K562 (cell line): ENCODE measurements around the gene SRSF11. TPM values are rescaled to one million over a fixed set of nuclear protein-coding genes. Genes with fewer than 3 reads are reported as not detected.

Experiments
- ATAC-seq: fragments of 200-7000 bp; cut with Tn5 transposase; 3 replicates; pipeline ENCODE4 v1.9.1; 2020; ENCODE audit warnings: moderate library complexity
- BruUV-seq: library from RNA; stranded (reverse); fragments of 400-500 nt; replicated peaks from 2 replicates; lab custom pipeline; 2021; lab: Mats Ljungman, UMichigan
- CTCF ChIA-PET: fragments of 300-600 bp; formaldehyde crosslinking; extraction: SDS; loops from one replicate; lab custom pipeline; 2021; ENCODE audit warnings: low intra/inter-chr PET ratio; lab: Yijun Ruan, JAX
- POLR2A ChIA-PET: fragments of 300-600, 350-650 bp; sonication (Branson Sonifier 250); formaldehyde crosslinking; extraction: SDS; loops from one replicate; lab custom pipeline; 2021; ENCODE audit warnings: antibody characterized with exemption, inconsistent platforms; lab: Yijun Ruan, JAX
- DNase-seq, 4 experiments: peaks; one replicate each; pipeline versions ENCODE4 v3.0.0 to v3.0.0-alpha.2; 2011 to 2018; ENCODE audit warnings: low spot score in 3 of 4, mixed read lengths in 3 of 4; ENCODE audit errors: extremely low read depth in 1 of 4
- FAIRE-seq: peaks from 2 replicates; lab custom pipeline; 2011; peaks lifted over from hg19 to GRCh38; lab: Jason Lieb, UNC
- H2AFZ ChIP-seq: 2 replicates; pipeline ENCODE4 v1.6.0; 2011; ENCODE audit warnings: low read depth, low read length, control low read depth, inconsistent platforms
- H3K27ac ChIP-seq: fragments of 200-600 bp; 3 replicates; pipeline ENCODE4 v1.8.0; 2011; ENCODE audit warnings: low read depth, mild to moderate bottlenecking, control low read depth, inconsistent platforms, low read length, moderate library complexity, mixed read lengths; ENCODE audit errors: extremely low read depth
- H3K27me3 ChIP-seq, 2 experiments: fragments of 300-600 bp in 1 of 2; 2 replicates in 1 of 2; 3 replicates in 1 of 2; pipeline versions ENCODE4 v1.6.0 to v1.8.0; 2011; ENCODE audit warnings: inconsistent platforms in 2 of 2, low read length in 2 of 2, mild to moderate bottlenecking in 1 of 2, mixed read lengths in 1 of 2, moderate library complexity in 1 of 2; ENCODE audit not compliant: control insufficient read depth in 2 of 2, insufficient read depth in 2 of 2
- H3K36me3 ChIP-seq: fragments of 300-600 bp; 3 replicates; pipeline ENCODE4 v1.8.0; 2011; ENCODE audit warnings: mild to moderate bottlenecking, low read length, inconsistent platforms; ENCODE audit not compliant: control insufficient read depth, insufficient read depth
- H3K4me1 ChIP-seq, 2 experiments: fragments of 200-600 bp in 1 of 2; replicated peaks in 1 of 2; 2 replicates in 1 of 2; 3 replicates in 1 of 2; pipeline versions ENCODE4 v1.5.1 to v1.8.0; 2011; ENCODE audit warnings: inconsistent platforms in 2 of 2, low read length in 2 of 2, mild to moderate bottlenecking in 1 of 2, mixed read lengths in 1 of 2, moderate library complexity in 1 of 2; ENCODE audit not compliant: control insufficient read depth in 2 of 2, insufficient read depth in 2 of 2
- H3K4me2 ChIP-seq: 2 replicates; pipeline ENCODE4 v1.6.1; 2011; ENCODE audit warnings: low read length, control low read depth, inconsistent platforms, mixed read lengths; ENCODE audit not compliant: insufficient read depth
- H3K4me3 ChIP-seq: fragments of 200-600 bp; sonication (generic), shearing (Covaris generic); 2 replicates; pipeline ENCODE4 v1.5.1; 2016; ENCODE audit warnings: control low read depth, inconsistent platforms
- H3K79me2 ChIP-seq: fragments of 200-600 bp; 3 replicates; pipeline ENCODE4 v1.8.0; 2011; ENCODE audit warnings: low read length, inconsistent platforms; ENCODE audit not compliant: control insufficient read depth, insufficient read depth
- H3K9ac ChIP-seq, 2 experiments: 2 replicates each; pipeline versions ENCODE4 v1.6.0 to v1.6.1; 2011; ENCODE audit warnings: low read depth in 2 of 2, low read length in 2 of 2, control low read depth in 1 of 2, inconsistent platforms in 1 of 2, mild to moderate bottlenecking in 1 of 2, mixed read lengths in 1 of 2; ENCODE audit not compliant: insufficient read depth in 1 of 2
- H3K9me1 ChIP-seq: one replicate; pipeline ENCODE4 v1.6.0; 2011; ENCODE audit warnings: inconsistent platforms, mild to moderate bottlenecking, low read length, moderate library complexity; ENCODE audit not compliant: control insufficient read depth, insufficient read depth
- H3K9me3 ChIP-seq: replicated peaks from 2 replicates; pipeline ENCODE4 v1.5.1; 2011; ENCODE audit warnings: low read depth, low read length, inconsistent platforms; ENCODE audit not compliant: control insufficient read depth, insufficient read depth
- H4K20me1 ChIP-seq: replicated peaks from 2 replicates; pipeline ENCODE4 v1.6.1; 2011; ENCODE audit warnings: low read length, inconsistent platforms, mixed read lengths; ENCODE audit not compliant: control insufficient read depth, insufficient read depth
- ARID1B ChIP-seq: fragments of 450-650 bp; IDR thresholded peaks from 2 replicates; pipeline ENCODE4 v1.6.1; 2016; ENCODE audit warnings: antibody characterized with exemption, mild to moderate bottlenecking, inconsistent platforms
- CBFA2T3 ChIP-seq: fragments of 450-650 bp; IDR thresholded peaks from 2 replicates; pipeline ENCODE4 v1.6.1; 2017
- DPF2 ChIP-seq: fragments of 450-650 bp; IDR thresholded peaks from 2 replicates; pipeline ENCODE4 v1.6.1; 2016
- HDAC3 ChIP-seq: fragments of 450-650 bp; IDR thresholded peaks from 2 replicates; pipeline ENCODE4 v1.6.1; 2018; ENCODE audit warnings: borderline replicate concordance, mild to moderate bottlenecking, moderate library complexity; ENCODE audit not compliant: partially characterized antibody
- HNRNPK ChIP-seq: fragments of 200-400 bp; formaldehyde crosslinking; IDR thresholded peaks from one replicate; pipeline ENCODE4 v1.6.1; 2018; ENCODE audit warnings: mild to moderate bottlenecking, low read depth, low read length; ENCODE audit not compliant: poor library complexity, severe bottlenecking
- NR2C1 ChIP-seq, 2 experiments: fragments of 450-650 bp; IDR thresholded peaks; 2 replicates each; pipeline ENCODE4 v1.6.1; 2017; ENCODE audit warnings: mild to moderate bottlenecking in 2 of 2, antibody characterized with exemption in 1 of 2, inconsistent platforms in 1 of 2, missing compliant biosample characterization in 1 of 2, missing genetic modification characterization in 1 of 2
- PTBP1 ChIP-seq: fragments of 200-400 bp; formaldehyde crosslinking; IDR thresholded peaks from 2 replicates; pipeline ENCODE4 v1.6.1; 2017; ENCODE audit warnings: low read depth, low read length
- TCF3 ChIP-seq: sonication (generic); formaldehyde crosslinking; IDR thresholded peaks from 2 replicates; pipeline ENCODE4 v1.4.0; 2020; ENCODE audit warnings: mild to moderate bottlenecking, missing genetic modification reagents
- TEAD4 ChIP-seq, 2 experiments: sonication (generic) in 1 of 2; formaldehyde crosslinking in 1 of 2; IDR thresholded peaks; 2 replicates each; pipeline versions ENCODE4 v1.6.1 to v1.8.0; 2012 to 2022; ENCODE audit warnings: borderline replicate concordance in 1 of 2, inconsistent platforms in 1 of 2, low read length in 1 of 2, mild to moderate bottlenecking in 1 of 2, missing genetic modification reagents in 1 of 2
- WGBS: fragments of 100-300 bp; shearing (Covaris generic); methylation state at CpG from one replicate; pipeline ENCODE4 v1.1.6; 2016; ENCODE audit warnings: low coverage, mixed read lengths; ENCODE audit not compliant: insufficient coverage; ENCODE audit errors: missing lambda C conversion rate; 5-methylcytosine and 5-hydroxymethylcytosine counted together
- in situ Hi-C: fragments of 300-500 bp; cut with MboI; formaldehyde crosslinking; loops from 4 replicates; pipeline ENCODE4 v1.15.0; 2018; ENCODE audit warnings: inconsistent platforms, mixed read lengths
- intact Hi-C: fragments of 100-400 bp; cut with micrococcal nuclease; formaldehyde crosslinking; loops from 2 replicates; pipeline ENCODE4 v1.14.2; 2022
- polyA plus RNA-seq, 8 experiments: library from polyadenylated mRNA; depleted of rRNA in 4 of 8; stranded (reverse) in 5 of 8; unstranded in 3 of 8; fragments of >200 nt; fragmentation: Nextera tagmentation in 2 of 8; fragmentation: Illumina TruSeq in 1 of 8; extraction: Ambion mirVana in 2 of 8; extraction: Trizol in 1 of 8; gene quantifications; 2 replicates each; pipeline versions ENCODE4 v1.2.1 to v1.2.3, GENCODE V29; 2011 to 2014; ENCODE audit warnings: inconsistent platforms in 1 of 8, missing spikeins in 1 of 8
- total RNA-seq, 7 experiments: library from RNA; depleted of rRNA in 6 of 7; stranded (reverse); fragments of >200 nt in 6 of 7; fragmentation: Illumina TruSeq in 2 of 7; extraction: Trizol in 2 of 7; gene quantifications; 2 replicates each; pipeline versions ENCODE4 v1.2.1 to v1.2.3, GENCODE V29; 2011 to 2021; ENCODE audit warnings: low replicate concordance in 1 of 7
- TF ChIP-seq, protein P1 (sequence below): sonication (generic); formaldehyde crosslinking; IDR thresholded peaks from 2 replicates; pipeline ENCODE4 v1.8.1; 2023; ENCODE audit warnings: mild to moderate bottlenecking, missing genetic modification reagents

Gene SRSF11
- total and polyA plus RNA-seq, 9 of the 15 experiments (the other 6 are each of a cell fraction or from before 2014, with no cell fraction given) = 76.9 to 418 (median 190) TPM

DNA sequence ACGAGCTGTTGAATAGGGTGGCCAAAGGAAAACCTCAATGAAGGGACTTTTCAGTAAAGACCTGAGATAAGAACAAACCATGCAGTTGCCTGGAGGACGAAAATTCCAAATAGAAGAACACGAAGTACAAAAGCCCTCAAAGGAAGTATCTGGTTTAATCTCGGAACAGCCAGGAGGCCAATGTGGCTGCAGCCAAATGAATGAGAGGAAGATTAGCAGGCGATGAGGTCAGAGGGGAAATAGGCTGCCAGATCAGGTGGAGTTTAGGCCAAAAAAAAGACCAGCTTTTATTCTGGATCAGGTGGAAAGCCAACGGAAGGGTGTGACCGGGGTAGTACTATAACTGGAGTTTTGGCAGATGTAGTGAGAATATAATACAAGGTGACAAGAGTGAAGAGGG, 43.7 kb downstream of the SRSF11 start:
- no peaks in the 10 kb centered on the region; a peak in 1 of 5 replicates for H3K4me1 ChIP-seq
- no peaks in the 10 kb centered on the region for H3K27me3 ChIP-seq
- no peak overlapping the region for H2AFZ ChIP-seq
- DNase-seq = peak in 2 of 4 experiments; percentile 16 to 40
- intact Hi-C loops (no loop called here), in situ Hi-C loops (no loop called here)
- peak; percentile 72 for ATAC-seq
- H3K9me1 ChIP-seq = no peaks in the 10 kb centered on the region
- no peak overlapping the region for H3K4me2 ChIP-seq
- ChIA-PET CTCF (no interaction called here), POLR2A (interaction anchor here (0.5 kb wide), 1 partner anchor 104 kb away, joined by 3 read pairs; no protein-coding TSS in a partner anchor)
- H4K20me1 ChIP-seq = no peaks in the 10 kb centered on the region
- no peaks in the 10 kb centered on the region for H3K9me3 ChIP-seq
- TF ChIP-seq TEAD4 (IDR thresholded peaks at IDR 0.05; ENCODE audit: low read length) = peak; percentile 47
- TF ChIP-seq TEAD4 (CRISPR knock-in tag; IDR thresholded peaks at IDR 0.05; ENCODE audit: borderline replicate concordance) = no peak
- no peak for TF ChIP-seq HNRNPK
- TF ChIP-seq NR2C1 (IDR thresholded peaks at IDR 0.05) = no peak
- 0 out of 2 replicates have a peak, but pooled peaks have one; percentile 33 for TF ChIP-seq NR2C1 (tag; IDR thresholded peaks at IDR 0.05)
- TF ChIP-seq PTBP1 = no peak
- TF ChIP-seq TCF3 = peak; percentile 48
- TF ChIP-seq, protein P1, sequence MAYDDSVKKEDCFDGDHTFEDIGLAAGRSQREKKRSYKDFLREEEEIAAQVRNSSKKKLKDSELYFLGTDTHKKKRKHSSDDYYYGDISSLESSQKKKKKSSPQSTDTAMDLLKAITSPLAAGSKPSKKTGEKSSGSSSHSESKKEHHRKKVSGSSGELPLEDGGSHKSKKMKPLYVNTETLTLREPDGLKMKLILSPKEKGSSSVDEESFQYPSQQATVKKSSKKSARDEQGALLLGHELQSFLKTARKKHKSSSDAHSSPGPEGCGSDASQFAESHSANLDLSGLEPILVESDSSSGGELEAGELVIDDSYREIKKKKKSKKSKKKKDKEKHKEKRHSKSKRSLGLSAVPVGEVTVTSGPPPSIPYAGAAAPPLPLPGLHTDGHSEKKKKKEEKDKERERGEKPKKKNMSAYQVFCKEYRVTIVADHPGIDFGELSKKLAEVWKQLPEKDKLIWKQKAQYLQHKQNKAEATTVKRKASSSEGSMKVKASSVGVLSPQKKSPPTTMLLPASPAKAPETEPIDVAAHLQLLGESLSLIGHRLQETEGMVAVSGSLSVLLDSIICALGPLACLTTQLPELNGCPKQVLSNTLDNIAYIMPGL (CRISPR knock-in tag) = no peak
- TF ChIP-seq ARID1B = peak; percentile 30; the same call in 1 of the 2 replicates
- 0 out of 2 replicates have a peak, but pooled peaks have one; percentile 15 for TF ChIP-seq DPF2
- no peak for TF ChIP-seq HDAC3
- peak; percentile 47 for TF ChIP-seq CBFA2T3
- H3K9ac ChIP-seq = no peak overlapping the region; a peak in 1 of 4 replicates
- peak overlapping the region; percentile 17; the same call in 1 of the 3 replicates for H3K27ac ChIP-seq
- no peaks in the 10 kb centered on the region for H3K79me2 ChIP-seq
- H3K4me3 ChIP-seq = no peak overlapping the region
- FAIRE-seq = no peak
- no TSS peak for BruUV-seq
- WGBS = 35% methylated on average over 7 of the region's 7 CpGs
- H3K36me3 ChIP-seq = peaks cover 26% of the 10 kb centered on the region; the same call in 2 of the 3 replicates
